Stimulated activated CD4-positive, alpha-beta T cell treated with anti-CD3 and anti-CD28 coated beads, Interleukin-15, amount 100 ng/mL, for 48 hours (primary cell): ENCODE results near the gene ZNF208.
"Not testable (repeated sequence)": the region's sequence is repeated elsewhere in the genome, so short reads cannot be mapped to it uniquely, and the experiment has no call there.

Source experiments
- DNase-seq, 2 donors: peaks; one replicate each; pipeline ENCODE4 v3.0.0-alpha.2; 2020; ENCODE audit warnings: low read depth in 2 of 2

The ZNF208 gene

DNA sequence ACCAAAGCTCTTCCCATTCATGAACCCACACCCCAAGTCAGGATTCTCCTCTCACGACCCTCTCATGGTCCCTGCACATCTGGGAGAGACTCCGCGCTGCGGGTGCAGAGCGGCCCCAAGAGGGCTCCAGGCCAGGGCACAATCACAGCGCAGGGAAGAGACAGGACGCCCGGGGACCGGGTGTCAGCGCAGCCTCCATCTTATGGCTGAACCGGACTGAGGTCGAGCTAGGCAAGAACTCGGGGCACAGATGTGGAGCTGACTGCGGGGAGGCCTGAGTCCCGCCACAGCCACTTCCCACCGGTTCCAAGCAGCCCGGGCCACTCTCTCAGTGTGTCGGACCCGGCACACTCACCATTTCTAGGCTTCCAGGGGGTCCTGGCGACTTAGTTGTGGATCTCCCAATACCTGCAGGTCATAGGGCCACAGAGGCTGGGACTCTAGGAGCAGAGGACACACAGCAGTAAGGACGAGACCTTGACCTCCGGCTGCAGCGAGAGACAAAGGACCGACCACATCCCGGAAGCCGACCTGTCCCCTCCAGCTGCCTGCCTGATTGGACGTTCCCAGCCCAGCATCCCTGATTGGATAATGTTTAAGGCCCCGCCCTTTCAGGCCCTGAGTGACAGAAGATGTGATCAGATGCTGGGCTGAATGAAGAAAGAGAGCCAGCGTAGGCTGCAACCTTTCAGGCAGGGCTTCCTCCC lies at the start of gene ZNF208:
Gene ZNF208, minus strand, starts transcription at position 507 of the 707 bp plus-strand sequence. Its CDS starts 149 bp downstream, at position 358.
- DNase-seq: peak; percentile 8 to 10

DNA sequence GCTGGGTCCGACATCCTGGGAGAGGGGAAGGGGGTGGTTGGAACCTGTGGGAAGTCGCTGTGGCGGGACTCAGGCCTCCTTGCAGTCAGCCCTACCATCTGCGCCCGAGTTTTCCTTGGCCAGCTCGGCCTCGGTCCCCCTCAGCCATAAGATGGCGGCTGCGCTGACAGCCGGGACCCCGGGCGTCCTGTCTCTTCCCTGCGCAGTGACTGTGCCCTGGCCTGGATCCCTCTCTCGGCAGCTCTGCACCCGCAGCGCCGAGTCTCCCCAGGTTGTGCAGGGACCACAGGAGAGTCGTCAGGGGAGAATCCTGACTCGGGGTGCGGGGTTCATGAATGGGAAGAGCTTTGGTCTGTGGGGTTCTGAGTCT lies 41.9 kb upstream of the ZNF208 start:
- DNase-seq: peak in 1 of 2 donors; percentile 15

DNA sequence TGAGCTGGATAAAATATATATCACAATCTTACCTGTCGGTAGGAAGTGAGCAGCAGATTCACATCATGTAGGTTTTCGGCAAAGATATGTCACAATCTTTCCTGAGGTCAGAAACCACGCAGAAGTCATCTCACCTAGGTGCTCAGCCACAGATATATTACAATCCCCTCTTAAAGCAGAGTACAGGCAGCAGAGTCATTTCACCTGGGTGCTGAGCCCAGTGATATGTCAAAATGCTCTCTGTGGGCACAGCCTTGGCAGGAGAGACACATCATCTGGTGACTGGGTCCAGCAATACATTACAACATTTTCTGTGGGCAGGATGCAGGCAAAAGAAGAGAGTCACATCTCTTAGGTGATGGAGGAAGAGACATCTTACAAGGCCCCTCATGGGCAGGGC lies 30.4 kb upstream of the ZNF208 start:
- not testable (repeated sequence) for DNase-seq

DNA sequence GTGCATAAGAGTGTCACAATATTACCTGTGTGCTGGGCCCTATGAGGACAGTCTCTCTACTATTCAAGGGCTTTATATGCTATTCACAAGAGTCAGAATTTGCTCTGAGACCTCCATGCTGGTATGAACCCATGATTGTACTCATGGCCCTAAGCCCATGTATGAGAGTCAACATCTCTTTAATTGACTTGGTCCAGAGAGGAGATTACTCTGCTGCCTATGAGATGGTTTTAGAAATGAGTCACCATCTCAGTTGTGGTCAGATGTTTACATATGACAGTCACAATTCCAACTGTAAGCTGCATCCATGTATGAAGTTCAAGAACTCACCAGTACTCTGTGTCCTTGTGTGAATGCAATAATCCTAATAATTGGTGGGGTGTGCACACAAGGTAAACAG lies 19.9 kb upstream of the ZNF208 start:
- DNase-seq: no peak

DNA sequence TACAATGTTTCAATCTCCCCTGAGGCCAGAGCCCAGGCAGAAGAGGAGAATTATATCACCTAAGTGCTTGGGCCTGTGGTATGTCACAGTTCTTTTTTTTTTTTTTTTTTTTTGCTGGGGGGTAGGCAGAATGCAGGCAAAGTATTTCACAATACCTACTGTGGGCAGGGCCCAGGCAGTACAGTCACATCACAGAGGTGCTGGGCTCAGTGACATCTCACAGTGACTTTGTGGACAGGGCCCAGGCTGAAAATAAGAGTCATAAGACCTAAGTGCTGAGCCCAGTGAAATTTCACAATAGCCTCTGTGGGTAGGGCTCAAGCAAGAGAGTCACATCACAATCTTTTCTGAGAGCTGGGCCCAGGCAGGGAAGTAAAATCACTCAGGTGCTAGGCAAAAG lies 15.9 kb upstream of the ZNF208 start:
- DNase-seq: no peak

DNA sequence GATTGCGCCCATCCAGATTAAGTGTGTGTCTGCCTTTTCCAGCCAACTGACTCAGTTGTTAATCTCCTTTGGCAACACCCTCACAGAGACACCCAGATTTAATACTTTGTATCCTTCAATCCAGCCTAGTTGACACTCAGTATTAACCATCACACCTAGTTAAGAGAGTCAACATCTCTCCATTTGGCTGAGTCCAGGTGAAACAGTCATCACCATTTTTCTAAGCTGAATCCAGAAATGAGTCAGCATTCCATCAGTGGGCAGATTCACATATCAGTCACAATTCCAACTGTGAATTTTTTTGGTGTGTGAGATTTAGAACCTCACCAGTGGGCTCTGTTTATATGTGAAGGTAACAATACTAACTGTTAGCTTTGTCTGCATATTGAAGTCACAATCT lies 14.8 kb upstream of the ZNF208 start:
- DNase-seq: not testable (repeated sequence)

DNA sequence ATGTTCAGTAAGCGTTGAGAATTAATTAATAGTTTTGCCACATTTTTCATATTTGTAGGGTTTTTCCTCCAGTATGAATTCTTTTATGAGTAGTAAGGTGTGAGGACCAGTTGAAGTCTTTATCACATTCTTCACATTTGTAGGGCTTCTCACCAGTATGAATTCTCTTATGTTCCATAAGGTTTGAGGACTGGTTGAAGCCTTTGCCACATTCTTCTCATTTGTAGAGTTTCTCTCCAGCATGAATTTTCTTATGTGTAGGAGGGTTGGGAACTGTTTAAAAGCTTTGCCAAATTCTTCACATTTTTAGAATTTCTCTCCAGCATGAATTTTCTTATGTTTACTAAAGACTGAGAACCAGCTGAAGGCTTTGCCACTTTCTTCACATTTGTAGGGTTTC lies 40.3 kb downstream of the ZNF208 start:
- DNase-seq: no peak

DNA sequence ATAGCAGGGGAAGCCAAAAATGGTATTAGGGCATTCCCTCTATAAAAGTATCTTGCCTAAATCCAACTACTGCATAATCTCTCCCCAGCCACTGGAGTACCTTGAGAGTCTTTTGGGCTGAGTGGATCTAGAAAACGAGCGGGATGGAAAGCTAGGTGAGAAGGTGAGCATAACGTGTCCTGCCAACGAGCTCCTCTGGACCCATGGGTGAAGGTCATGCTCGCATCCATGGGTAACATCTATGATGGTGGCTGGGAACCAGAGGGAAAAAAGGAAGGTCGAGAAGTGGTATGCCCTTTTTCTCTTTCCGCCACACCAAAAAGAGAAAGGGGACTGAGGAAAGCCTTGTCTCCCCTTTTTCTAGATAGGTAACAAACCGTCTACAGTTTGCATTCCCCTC lies 63.0 kb downstream of the ZNF208 start:
- DNase-seq: no peak

DNA sequence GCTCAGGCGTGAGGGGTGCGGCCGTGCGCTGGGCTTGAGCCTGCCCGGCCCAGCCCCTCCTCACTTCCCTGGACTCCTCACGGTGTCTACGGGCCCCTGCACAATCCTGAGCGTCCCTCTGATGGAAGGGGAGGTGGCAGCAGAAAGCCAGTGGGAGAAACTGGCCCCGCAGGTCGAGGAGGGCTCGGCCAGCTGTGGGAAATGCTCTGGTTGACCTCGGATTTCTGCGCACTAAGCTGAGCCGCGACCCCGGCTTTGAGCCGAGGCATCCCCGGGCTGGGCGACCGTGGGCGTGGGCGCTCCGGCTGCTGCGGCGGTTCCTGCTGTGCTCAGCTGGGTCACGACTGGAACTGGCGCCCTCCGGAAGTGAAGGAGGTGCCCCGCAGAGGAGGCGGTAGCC lies 70.1 kb downstream of the ZNF208 start:
- no peak for DNase-seq

DNA sequence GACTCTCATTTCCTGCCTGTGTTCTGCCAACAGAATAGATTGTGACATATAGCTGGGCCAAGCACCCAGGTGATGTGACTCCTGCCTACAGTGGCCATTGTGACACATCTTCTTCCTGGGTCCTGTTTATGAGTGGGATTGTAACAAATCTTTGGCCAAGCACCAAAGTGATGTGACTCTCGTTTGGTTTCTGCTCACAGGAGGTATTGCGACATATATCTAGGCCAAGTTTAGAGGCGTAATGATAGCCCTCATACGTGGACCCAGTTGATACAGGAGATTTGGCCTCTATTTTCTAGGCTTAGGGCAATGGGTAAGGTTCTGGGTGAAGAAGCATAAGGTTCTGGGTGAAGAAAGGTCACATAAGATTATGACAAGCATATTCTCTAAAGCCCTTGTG lies 76.2 kb downstream of the ZNF208 start:
- DNase-seq: no peak

DNA sequence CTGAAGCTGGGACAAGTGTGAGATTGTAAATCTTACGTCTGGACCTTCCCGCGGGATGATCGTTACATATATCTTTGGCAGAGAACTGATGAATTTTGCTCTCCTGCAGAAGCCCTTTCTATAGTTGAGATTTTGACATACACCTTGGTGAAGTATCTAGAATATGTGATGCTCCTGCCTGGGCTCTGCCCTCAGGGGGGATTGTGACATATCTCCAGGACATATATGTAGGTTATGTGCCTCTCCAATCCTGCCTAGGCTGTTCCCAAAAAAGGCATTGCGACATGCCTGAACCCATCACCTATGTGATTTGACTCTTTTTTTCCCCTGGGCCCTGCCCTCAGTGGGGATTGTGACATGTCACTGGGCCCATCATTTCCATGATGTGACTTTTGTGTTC lies 76.6 kb downstream of the ZNF208 start:
- DNase-seq: no peak

DNA sequence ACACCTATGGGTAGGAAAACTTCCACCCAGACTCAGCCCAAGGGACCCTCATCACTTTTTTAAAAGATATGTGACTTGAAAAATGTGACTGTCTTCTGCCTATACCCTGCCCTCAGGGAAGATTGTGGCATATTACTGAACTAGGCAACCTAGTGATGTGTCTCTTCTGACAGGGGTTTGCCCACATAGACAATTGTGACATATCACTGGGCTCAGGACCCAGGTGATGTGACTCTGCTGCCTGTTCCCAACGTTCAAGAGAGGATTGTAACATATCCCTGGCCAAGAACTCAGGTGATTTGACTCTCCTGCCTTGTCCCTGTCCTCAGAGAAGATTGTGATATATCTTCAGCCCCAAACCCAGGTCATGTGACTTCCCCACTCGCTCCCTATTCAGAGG lies 88.5 kb downstream of the ZNF208 start:
- DNase-seq: no peak

DNA sequence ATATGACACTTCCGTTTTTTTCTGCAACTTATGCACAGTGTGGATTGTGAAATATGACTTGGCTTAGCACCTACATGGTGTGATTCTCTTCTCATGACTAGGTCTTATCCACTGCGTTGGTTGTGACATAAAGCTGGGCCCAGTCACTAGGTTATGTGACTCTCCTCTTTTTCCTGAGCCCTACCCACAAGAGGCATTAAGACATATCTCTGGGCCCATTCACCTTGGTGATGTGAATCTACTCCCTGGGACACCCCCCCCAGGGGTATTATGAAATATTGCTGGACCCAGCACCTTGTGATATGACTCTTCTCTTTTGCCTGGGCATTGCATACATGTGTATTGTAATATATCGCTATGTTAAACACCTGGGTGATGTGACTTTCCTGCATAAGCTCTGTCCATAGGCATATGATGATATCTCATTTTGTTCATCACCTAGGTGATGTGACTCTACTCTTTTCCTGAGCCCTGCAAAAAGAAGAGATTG lies 89.0 kb downstream of the ZNF208 start:
- DNase-seq: no peak

DNA sequence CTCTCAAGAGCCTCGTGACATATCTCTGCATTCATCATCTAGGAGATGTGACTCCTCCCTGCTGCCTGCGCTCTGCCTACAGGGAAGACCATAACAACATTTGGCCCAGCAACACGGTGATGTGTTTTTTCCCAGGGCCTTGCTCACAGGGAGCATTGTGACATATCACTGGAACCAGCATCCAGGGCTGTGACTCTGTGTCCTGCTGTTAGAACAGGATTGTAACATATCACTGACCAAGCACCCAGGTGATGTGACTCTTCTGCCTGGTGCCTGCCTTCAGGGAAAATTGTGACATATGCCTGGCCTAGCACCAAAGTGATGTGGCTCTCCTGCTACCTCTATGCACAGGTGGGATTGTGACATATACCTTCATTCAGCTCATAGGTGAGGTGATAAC lies 95.3 kb downstream of the ZNF208 start:
- DNase-seq: no peak

DNA sequence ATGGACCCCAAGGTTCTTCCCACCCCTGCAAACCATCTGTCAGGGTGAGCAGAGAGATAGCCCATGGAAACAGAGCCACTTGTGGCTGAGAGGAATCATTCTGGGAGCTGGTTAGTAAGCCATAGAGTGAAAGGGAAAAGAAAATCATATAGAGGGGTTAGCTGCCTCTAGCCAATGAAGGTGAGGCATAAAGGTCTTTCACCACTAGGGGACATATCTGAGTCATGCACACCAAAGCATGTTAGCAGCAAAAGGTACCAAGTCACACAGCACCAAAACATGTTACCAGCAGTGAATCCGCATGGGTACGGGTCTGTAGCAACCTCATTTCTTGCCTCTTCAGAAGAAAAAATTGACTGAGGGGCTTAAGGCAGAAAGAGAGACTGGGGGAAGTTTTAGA lies 98.1 kb downstream of the ZNF208 start:
- no peak for DNase-seq

DNA sequence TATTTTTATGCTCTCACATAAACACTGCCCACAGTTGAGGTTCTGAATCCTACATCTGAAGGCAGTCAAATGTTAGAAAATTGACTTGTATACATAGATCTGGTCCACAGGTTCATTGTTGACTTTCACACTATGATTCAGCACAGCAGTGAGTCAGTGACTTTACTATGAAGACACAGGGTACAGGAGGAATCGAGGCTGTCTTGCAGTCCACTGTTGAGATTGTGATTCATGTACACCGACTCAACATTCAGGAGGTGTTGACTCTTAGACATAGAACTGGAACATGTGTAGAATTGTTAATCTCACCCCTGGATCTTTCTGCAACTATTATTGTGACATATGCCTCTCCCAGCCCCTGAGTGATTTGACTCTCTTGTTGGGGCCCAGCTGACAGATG lies 100.4 kb downstream of the ZNF208 start:
- DNase-seq: no peak

DNA sequence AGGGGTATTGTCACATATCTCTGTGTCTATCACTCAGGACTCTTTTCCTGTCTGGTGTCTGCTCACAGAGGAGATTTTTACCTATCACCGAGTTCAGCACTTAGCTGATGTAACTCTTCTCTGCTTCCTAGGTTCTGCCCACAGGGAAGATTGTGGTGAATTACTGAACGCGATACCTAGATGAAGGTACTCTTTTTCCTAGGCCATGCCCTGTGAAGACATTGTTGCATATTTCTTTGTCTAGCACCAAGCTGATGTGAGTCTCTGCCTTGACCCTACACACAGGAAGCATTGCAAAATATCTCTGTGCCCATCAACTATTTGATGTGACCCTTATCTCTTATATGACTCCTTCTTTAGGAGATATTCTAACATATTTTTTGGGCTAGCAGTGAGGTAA lies 102.7 kb downstream of the ZNF208 start:
- DNase-seq: no peak

DNA sequence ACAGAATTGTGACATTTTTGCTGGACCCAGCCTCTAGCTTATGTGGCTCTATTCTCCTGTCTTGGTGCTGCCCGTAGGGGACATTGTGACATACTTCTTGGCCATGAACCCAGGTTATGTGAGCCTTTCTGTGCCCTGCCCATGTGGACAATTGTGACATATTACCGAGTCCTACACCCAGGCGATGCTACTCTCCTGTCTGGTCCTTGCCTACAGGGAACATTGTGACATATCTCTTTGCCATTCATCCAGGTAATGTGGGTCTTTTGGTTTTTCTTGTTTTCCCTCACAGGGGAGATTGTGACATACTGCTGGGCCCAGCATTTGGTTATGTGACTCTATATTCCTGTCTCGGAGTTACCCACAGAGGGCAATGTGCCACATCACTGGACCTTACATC lies 103.2 kb downstream of the ZNF208 start:
- no peak for DNase-seq

DNA sequence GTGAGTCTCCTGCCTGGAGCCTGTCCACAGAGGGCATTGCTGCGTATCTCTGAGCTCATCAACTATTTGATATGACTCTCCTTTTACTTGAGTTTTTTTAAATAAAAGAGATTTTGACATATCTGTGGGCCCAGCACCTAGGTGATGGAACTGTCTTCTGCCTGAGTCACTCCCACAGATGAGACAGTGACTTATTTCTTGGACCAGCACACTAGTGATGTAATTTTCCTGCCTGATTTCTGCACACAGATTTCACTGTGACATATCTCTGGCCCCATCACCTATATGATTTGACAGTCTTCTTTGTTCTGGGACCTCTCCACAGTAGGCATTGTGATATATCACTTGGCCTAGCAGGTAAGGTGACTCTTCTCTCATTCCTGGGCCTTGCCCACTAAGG lies 108.2 kb downstream of the ZNF208 start:
- DNase-seq: no peak

DNA sequence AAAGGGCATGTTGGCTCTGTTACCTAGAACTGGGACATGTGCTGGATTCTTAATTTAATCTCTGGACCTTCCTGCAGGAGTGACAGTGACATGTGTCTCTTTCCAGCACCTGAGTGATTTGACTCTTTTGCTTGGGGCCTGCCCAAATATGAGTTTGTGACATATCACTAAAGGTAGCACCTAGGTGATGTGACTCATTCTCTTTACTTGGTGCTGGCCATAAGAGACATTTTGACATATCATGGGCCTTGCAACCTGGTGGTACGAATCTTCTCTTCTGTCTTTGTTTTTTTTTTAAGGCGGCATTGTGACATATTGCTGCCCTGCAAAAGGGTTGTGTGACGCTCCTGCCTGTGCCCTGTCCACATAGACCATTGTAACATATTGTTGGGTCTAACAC lies 108.9 kb downstream of the ZNF208 start:
- DNase-seq: no peak

DNA sequence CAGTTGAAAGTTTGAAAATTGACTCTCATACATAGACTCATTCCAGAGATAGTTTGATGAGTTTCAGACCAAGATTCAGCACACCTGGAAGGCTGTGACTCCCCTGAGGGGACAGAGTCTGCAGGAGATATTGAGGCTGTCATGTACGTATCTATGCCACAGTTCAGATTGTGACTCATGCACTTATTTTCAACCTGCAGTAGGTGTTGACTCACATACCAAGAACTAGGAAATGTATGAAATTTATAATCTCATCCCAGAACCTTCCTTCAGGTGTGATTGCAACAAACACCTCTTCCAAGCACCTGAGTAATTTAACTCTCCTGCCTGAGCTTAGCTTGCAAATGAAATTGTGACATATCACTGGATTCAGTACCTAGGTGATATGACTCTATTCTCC lies 110.3 kb downstream of the ZNF208 start:
- no peak for DNase-seq

DNA sequence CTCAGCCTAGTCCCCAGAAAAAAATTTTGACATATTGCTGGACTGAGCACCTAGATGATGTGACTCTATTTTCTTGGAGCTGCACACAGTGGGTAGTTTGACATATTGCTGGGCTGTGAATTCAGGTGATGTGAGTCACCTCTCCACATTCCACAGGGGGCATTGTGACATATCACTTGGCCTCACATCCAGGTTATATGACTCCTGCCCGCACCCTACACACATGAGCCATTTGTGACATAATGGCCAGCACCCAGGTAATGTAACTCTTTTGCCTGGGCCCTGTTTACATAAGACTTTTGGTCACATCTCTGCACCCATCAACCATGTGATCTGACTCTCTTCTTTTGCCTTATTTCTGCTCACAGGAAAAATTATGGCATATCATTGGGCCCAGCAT lies 119.7 kb downstream of the ZNF208 start:
- DNase-seq: no peak

DNA sequence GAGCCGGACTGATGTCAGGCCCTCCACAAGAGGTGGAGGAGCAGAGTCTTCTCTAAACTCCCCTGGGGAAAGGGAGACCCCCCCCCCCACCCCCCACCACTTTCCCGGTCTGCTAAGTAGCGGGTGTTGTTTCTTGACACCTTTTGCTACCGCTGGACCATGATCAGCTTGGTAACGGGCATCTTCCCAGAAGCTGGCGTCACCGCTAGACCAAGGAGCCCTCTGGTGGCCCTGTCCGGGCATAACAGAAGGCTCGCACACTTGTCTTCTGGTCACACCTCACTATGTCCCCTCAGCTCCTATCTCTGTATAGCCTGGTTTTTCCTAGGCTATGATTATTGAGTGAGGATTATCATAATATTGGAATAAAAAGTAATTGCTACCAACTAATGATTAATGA lies 120.7 kb downstream of the ZNF208 start:
- DNase-seq: peak in 1 of 2 donors; percentile 9

DNA sequence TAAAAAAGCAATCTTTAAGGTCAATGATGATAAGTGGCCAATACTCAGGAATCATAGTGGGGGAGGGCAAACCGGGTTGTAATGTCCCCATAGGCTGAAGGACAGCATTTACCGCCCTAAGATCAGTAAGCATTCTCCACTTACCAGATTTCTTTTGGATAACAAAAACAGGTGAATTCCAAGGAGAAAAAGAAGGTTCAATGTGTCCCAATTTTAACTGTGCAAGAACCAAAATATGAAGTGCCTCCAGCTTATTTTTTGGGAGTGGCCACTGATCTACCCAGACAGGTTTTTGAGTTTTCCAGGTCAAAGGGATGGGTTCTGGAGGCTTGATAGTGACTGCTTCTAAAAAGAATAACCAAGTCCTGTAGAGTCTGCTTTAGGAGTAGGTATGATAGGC lies 125.2 kb downstream of the ZNF208 start:
- DNase-seq: not testable (repeated sequence)
